DMS114 treated with DMSO at 0.1 percent for 48 hours (cell line): ENCODE data around the gene CYRIA.

Experiments
- DNase-seq: peaks from one replicate; lab custom pipeline; 2025; ENCODE audit not compliant: unreplicated experiment; lab: John Stamatoyannopoulos, UW

CYRIA gene

GRCh38 chr2:16671760-16672159 is 6.1 kb upstream of the CYRIA start:
- no peak for DNase-seq

- no peak for DNase-seq
Observed at GRCh38 chr2:16669388-16669787, 3.8 kb upstream of the CYRIA start.

- DNase-seq = no peak
Observed at GRCh38 chr2:16666449-16666801, 791 bp upstream of the CYRIA start.

- no peak for DNase-seq
Observed at GRCh38 chr2:16664809-16665747, 556 bp downstream of the CYRIA start.

- no peak for DNase-seq
Observed at GRCh38 chr2:16664052-16664731, 1.4 kb downstream of the CYRIA start.

- no peak for DNase-seq
Observed at GRCh38 chr2:16663121-16663905, 2.3 kb downstream of the CYRIA start.

- DNase-seq = no peak
Observed at GRCh38 chr2:16661936-16662839, 3.4 kb downstream of the CYRIA start.

GRCh38 chr2:16661526-16661925 is 4.1 kb downstream of the CYRIA start:
- no peak for DNase-seq

- DNase-seq = no peak
Observed at GRCh38 chr2:16660556-16660955, 5.1 kb downstream of the CYRIA start.

- no peak for DNase-seq
Observed at GRCh38 chr2:16660114-16660513, 5.5 kb downstream of the CYRIA start.

GRCh38 chr2:16658076-16658739 is 7.4 kb downstream of the CYRIA start:
- DNase-seq = no peak

GRCh38 chr2:16657671-16658070 is 8.0 kb downstream of the CYRIA start:
- DNase-seq = no peak

- DNase-seq = no peak
Observed at GRCh38 chr2:16656784-16657391, 8.7 kb downstream of the CYRIA start.

GRCh38 chr2:16655905-16656642 is 9.6 kb downstream of the CYRIA start:
- DNase-seq = no peak

GRCh38 chr2:16655445-16655837 is 10.2 kb downstream of the CYRIA start:
- no peak for DNase-seq

- no peak for DNase-seq
Observed at GRCh38 chr2:16654833-16655444, 10.7 kb downstream of the CYRIA start.

GRCh38 chr2:16653799-16654198 is 11.8 kb downstream of the CYRIA start:
- DNase-seq = no peak

GRCh38 chr2:16653083-16653375 is 12.6 kb downstream of the CYRIA start:
- DNase-seq = no peak
